GM06990 (cell line): ENCODE measurements around the gene ASIC2.

Experiments used
- DNase-seq: peaks from one replicate; pipeline ENCODE4 v3.0.0-alpha.2; 2011; ENCODE audit not compliant: insufficient read length; ENCODE audit errors: extremely low read depth
- H3K27me3 ChIP-seq: replicated peaks from 2 replicates; pipeline ENCODE4 v1.6.0; 2011; ENCODE audit warnings: low read length; ENCODE audit not compliant: control insufficient read depth, insufficient read depth
- H3K36me3 ChIP-seq: 2 replicates; pipeline ENCODE4 v1.5.1; 2011; ENCODE audit warnings: low read length; ENCODE audit not compliant: control insufficient read depth, insufficient read depth
- H3K4me3 ChIP-seq: replicated peaks from 2 replicates; pipeline ENCODE4 v1.5.1; 2011; ENCODE audit warnings: low read depth, mild to moderate bottlenecking, control low read depth, low read length
- TF ChIP-seq, protein P1 (sequence below): IDR thresholded peaks from 2 replicates; pipeline ENCODE4 v1.5.1; 2011; ENCODE audit warnings: low read length, control low read depth, mild to moderate bottlenecking, inconsistent platforms; ENCODE audit not compliant: insufficient read depth, poor library complexity, severe bottlenecking

The ASIC2 gene

GRCh38 chr17:33045216-33045615 is 247.9 kb downstream of the ASIC2 start:
- no peaks in the 10 kb centered on the region; the same call in none of the 2 replicates for H3K27me3 ChIP-seq
- no peak for DNase-seq
- no peaks in the 10 kb centered on the region for H3K36me3 ChIP-seq
- TF ChIP-seq, protein P1, sequence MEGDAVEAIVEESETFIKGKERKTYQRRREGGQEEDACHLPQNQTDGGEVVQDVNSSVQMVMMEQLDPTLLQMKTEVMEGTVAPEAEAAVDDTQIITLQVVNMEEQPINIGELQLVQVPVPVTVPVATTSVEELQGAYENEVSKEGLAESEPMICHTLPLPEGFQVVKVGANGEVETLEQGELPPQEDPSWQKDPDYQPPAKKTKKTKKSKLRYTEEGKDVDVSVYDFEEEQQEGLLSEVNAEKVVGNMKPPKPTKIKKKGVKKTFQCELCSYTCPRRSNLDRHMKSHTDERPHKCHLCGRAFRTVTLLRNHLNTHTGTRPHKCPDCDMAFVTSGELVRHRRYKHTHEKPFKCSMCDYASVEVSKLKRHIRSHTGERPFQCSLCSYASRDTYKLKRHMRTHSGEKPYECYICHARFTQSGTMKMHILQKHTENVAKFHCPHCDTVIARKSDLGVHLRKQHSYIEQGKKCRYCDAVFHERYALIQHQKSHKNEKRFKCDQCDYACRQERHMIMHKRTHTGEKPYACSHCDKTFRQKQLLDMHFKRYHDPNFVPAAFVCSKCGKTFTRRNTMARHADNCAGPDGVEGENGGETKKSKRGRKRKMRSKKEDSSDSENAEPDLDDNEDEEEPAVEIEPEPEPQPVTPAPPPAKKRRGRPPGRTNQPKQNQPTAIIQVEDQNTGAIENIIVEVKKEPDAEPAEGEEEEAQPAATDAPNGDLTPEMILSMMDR = no peak
- no peak overlapping the region for H3K4me3 ChIP-seq

DNA sequence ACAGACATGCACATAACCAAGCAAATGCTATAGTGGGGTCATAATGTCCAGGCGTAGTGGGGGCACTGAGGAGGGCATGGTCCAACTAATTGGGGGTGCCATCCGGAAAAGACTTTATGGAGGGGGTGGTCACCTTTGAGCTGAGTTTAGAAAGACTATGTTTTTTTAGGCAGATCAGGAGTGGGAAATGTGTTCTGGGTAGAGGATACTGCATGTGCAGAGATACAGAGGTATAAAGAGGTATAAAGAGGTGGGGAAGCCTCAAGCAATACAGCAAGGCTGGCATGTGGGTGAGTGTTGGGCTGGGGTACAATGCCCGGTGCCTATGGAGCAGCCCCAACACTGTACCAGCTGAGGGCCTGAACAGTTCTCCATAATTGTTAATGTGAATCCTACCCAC is 248.3 kb downstream of the ASIC2 start:
- no peaks in the 10 kb centered on the region; the same call in none of the 2 replicates for H3K27me3 ChIP-seq
- no peak overlapping the region for H3K4me3 ChIP-seq
- H3K36me3 ChIP-seq = no peaks in the 10 kb centered on the region
- TF ChIP-seq, protein P1 = no peak
- no peak for DNase-seq

DNA sequence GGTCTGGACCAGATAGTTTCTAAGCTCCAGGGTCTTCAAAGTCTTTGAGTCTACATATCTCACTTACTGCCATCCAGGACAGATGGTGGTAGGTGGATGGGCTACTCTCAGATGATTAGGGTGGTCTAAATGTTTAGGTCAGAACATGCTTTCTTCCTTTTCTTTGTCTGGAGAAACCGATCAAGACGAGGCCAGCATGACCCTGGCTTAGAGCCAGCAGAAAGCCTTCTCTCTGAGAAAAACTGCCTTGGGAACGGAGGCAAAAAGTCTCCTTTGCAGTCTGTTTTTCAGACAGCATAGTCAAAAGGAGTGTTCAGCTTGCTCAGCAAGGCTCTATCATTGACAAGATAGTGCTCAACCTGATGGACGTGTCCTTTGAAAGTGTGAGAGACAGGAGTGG is 252.6 kb downstream of the ASIC2 start:
- Histone ChIP-seq H3K36me3 (no peaks in the 10 kb centered on the region), H3K4me3 (no peak overlapping the region), H3K27me3 (peaks cover 2% of the 10 kb centered on the region)
- TF ChIP-seq, protein P1 = no peak
- DNase-seq = no peak

- TF ChIP-seq, protein P1 = no peak
- Histone ChIP-seq H3K27me3 (peaks cover 2% of the 10 kb centered on the region), H3K36me3 (no peaks in the 10 kb centered on the region), H3K4me3 (no peak overlapping the region)
- DNase-seq = no peak
Observed at GRCh38 chr17:33039874-33040273, 253.2 kb downstream of the ASIC2 start.

GRCh38 chr17:33038740-33039139 is 254.4 kb downstream of the ASIC2 start:
- no peak for DNase-seq
- TF ChIP-seq, protein P1 = peak; percentile 59
- peaks cover 2% of the 10 kb centered on the region for H3K27me3 ChIP-seq
- no peaks in the 10 kb centered on the region for H3K36me3 ChIP-seq
- no peak overlapping the region for H3K4me3 ChIP-seq

GRCh38 chr17:33033176-33033575 is 259.9 kb downstream of the ASIC2 start:
- TF ChIP-seq, protein P1 = no peak
- Histone ChIP-seq H3K36me3 (no peaks in the 10 kb centered on the region), H3K4me3 (no peak overlapping the region), H3K27me3 (peaks cover 2% of the 10 kb centered on the region)
- DNase-seq = no peak
